Astrocyte (in vitro differentiated cells and primary cell): Measurements from ENCODE around the gene E4F1. TPM values are rescaled to one million over a fixed set of nuclear protein-coding genes. Genes with fewer than 3 reads are reported as not detected.

Experiments
- DNase-seq: peaks from one replicate; pipeline ENCODE4 v3.0.0-alpha.2; 2010; ENCODE audit warnings: low read depth
- FAIRE-seq: peaks from 2 replicates; lab custom pipeline; 2011; peaks lifted over from hg19 to GRCh38; lab: Jason Lieb, UNC
- H2AFZ ChIP-seq: 2 replicates; pipeline ENCODE4 v1.6.0; 2012; ENCODE audit warnings: low read depth, low read length, inconsistent platforms
- H3K27ac ChIP-seq: 2 replicates; pipeline ENCODE4 v1.5.1; 2011; ENCODE audit warnings: low read depth, low read length, inconsistent platforms
- H3K27me3 ChIP-seq: 2 replicates; pipeline ENCODE4 v1.6.0; 2011; ENCODE audit warnings: low read length, inconsistent platforms; ENCODE audit not compliant: insufficient read depth
- H3K36me3 ChIP-seq: 2 replicates; pipeline ENCODE4 v1.5.1; 2011; ENCODE audit warnings: low read length, inconsistent platforms; ENCODE audit not compliant: insufficient read depth
- H3K4me1 ChIP-seq: 2 replicates; pipeline ENCODE4 v1.5.1; 2011; ENCODE audit warnings: low read length, inconsistent platforms; ENCODE audit not compliant: insufficient read depth
- H3K4me2 ChIP-seq: 2 replicates; pipeline ENCODE4 v1.6.0; 2012; ENCODE audit warnings: low read length, inconsistent platforms
- H3K4me3 ChIP-seq: 2 replicates; pipeline ENCODE4 v1.5.1; 2011; ENCODE audit warnings: low read depth, mild to moderate bottlenecking, low read length, inconsistent platforms; ENCODE audit not compliant: insufficient read depth
- H3K79me2 ChIP-seq: 2 replicates; pipeline ENCODE4 v1.6.0; 2012; ENCODE audit warnings: mild to moderate bottlenecking, low read length, inconsistent platforms; ENCODE audit not compliant: insufficient read depth
- H3K9ac ChIP-seq: 2 replicates; pipeline ENCODE4 v1.6.0; 2012; ENCODE audit warnings: mild to moderate bottlenecking, low read length, inconsistent platforms
- H3K9me3 ChIP-seq: 2 replicates; pipeline ENCODE4 v1.5.1; 2012; ENCODE audit warnings: low read depth, mild to moderate bottlenecking, low read length, inconsistent platforms; ENCODE audit not compliant: insufficient read depth
- H4K20me1 ChIP-seq: 2 replicates; pipeline ENCODE4 v1.6.0; 2012; ENCODE audit warnings: low read length, inconsistent platforms; ENCODE audit not compliant: insufficient read depth
- H3K27ac Mint-ChIP-seq: one replicate; pipeline ENCODE4 v1.8.0; 2021; ENCODE audit warnings: mild to moderate bottlenecking, mixed read lengths; ENCODE audit not compliant: unreplicated experiment
- H3K27me3 Mint-ChIP-seq: one replicate; pipeline ENCODE4 v1.8.0; 2021; ENCODE audit warnings: low read depth, mixed read lengths; ENCODE audit not compliant: unreplicated experiment
- H3K36me3 Mint-ChIP-seq: one replicate; pipeline ENCODE4 v1.8.0; 2021; ENCODE audit warnings: low read depth, mixed read lengths; ENCODE audit not compliant: unreplicated experiment
- H3K4me1 Mint-ChIP-seq: one replicate; pipeline ENCODE4 v1.8.0; 2021; ENCODE audit warnings: low read depth, mixed read lengths; ENCODE audit not compliant: unreplicated experiment
- H3K4me3 Mint-ChIP-seq: one replicate; pipeline ENCODE4 v1.8.0; 2021; ENCODE audit warnings: mild to moderate bottlenecking, moderate library complexity, mixed read lengths; ENCODE audit not compliant: unreplicated experiment
- H3K9me3 Mint-ChIP-seq: one replicate; pipeline ENCODE4 v1.8.0; 2021; ENCODE audit warnings: mild to moderate bottlenecking, mixed read lengths; ENCODE audit not compliant: unreplicated experiment
- EZH2 ChIP-seq: IDR thresholded peaks from 2 replicates; pipeline ENCODE4 v1.6.1; 2012; ENCODE audit warnings: mild to moderate bottlenecking, low read length, inconsistent platforms; ENCODE audit not compliant: insufficient read depth
- total RNA-seq: library from RNA; stranded (reverse); gene quantifications from 2 replicates; pipeline ENCODE4 v1.2.1, GENCODE V29; 2021
- TF ChIP-seq, protein P1 (sequence below): IDR thresholded peaks from 2 replicates; pipeline ENCODE4 v1.5.1; 2011; ENCODE audit warnings: low read depth, mild to moderate bottlenecking, inconsistent platforms, low read length, moderate library complexity; ENCODE audit not compliant: insufficient read depth

The E4F1 gene
- total RNA-seq, 1 donor from 2014 or later: 22.8 TPM

- H3K4me1 Mint-ChIP-seq: no peaks in the 10 kb centered on the region
- peaks cover 3% of the 10 kb centered on the region for H3K27me3 Mint-ChIP-seq
- H3K4me1 ChIP-seq: no peaks in the 10 kb centered on the region
- H3K27ac Mint-ChIP-seq: no peak overlapping the region
- no peaks in the 10 kb centered on the region for H3K9me3 ChIP-seq
- H4K20me1 ChIP-seq: no peaks in the 10 kb centered on the region
- H3K27me3 ChIP-seq: no peaks in the 10 kb centered on the region
- no peak for FAIRE-seq
- no peak overlapping the region for H3K4me3 Mint-ChIP-seq
- no peaks in the 10 kb centered on the region for H3K9me3 Mint-ChIP-seq
- H3K79me2 ChIP-seq: no peaks in the 10 kb centered on the region
- DNase-seq: no peak
- peaks cover 2% of the 10 kb centered on the region for H3K36me3 Mint-ChIP-seq
- no peaks in the 10 kb centered on the region for H3K36me3 ChIP-seq
- H3K4me2 ChIP-seq: no peak overlapping the region
- TF ChIP-seq, protein P1, sequence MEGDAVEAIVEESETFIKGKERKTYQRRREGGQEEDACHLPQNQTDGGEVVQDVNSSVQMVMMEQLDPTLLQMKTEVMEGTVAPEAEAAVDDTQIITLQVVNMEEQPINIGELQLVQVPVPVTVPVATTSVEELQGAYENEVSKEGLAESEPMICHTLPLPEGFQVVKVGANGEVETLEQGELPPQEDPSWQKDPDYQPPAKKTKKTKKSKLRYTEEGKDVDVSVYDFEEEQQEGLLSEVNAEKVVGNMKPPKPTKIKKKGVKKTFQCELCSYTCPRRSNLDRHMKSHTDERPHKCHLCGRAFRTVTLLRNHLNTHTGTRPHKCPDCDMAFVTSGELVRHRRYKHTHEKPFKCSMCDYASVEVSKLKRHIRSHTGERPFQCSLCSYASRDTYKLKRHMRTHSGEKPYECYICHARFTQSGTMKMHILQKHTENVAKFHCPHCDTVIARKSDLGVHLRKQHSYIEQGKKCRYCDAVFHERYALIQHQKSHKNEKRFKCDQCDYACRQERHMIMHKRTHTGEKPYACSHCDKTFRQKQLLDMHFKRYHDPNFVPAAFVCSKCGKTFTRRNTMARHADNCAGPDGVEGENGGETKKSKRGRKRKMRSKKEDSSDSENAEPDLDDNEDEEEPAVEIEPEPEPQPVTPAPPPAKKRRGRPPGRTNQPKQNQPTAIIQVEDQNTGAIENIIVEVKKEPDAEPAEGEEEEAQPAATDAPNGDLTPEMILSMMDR: no peak
- no peak for TF ChIP-seq EZH2
- H3K9ac ChIP-seq: no peak overlapping the region
- no peak overlapping the region for H3K4me3 ChIP-seq
- H2AFZ ChIP-seq: no peak overlapping the region
- H3K27ac ChIP-seq: no peak overlapping the region
These were observed 39.0 kb upstream of the E4F1 start for GRCh38 chr16:2184346-2184745.

DNA sequence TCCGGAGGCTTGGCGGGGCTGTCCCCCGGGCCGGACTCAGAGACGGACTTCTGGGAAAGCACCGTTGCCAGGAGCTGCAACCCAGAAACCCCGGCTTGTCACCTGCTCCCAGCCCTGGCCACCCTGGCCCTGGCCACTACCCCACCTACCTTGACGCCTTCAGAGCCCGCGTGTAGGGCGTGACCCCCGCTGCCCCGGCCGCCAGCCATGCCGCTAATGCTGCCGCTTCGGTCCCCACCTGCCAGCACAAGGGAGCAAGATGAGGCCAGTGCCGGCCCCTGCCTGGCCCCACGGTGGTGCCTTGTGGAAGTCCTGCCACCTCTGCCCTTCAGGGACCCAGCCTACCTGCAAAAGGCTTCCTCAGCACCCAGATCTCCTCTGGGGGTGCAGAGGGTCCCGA lies 38.4 kb upstream of the E4F1 start:
- Mint-ChIP-seq H3K27me3 (peaks cover 3% of the 10 kb centered on the region), H3K27ac (no peak overlapping the region), H3K4me1 (no peaks in the 10 kb centered on the region), H3K36me3 (peaks cover 2% of the 10 kb centered on the region), H3K4me3 (no peak overlapping the region), H3K9me3 (no peaks in the 10 kb centered on the region)
- no peak overlapping the region for H3K27ac ChIP-seq
- no peaks in the 10 kb centered on the region for H4K20me1 ChIP-seq
- H3K27me3 ChIP-seq: no peaks in the 10 kb centered on the region
- H3K4me2 ChIP-seq: no peak overlapping the region
- TF ChIP-seq EZH2: no peak
- TF ChIP-seq, protein P1: no peak
- DNase-seq: no peak
- no peaks in the 10 kb centered on the region for H3K4me1 ChIP-seq
- no peak overlapping the region for H3K4me3 ChIP-seq
- no peak for FAIRE-seq
- no peaks in the 10 kb centered on the region for H3K9me3 ChIP-seq
- H3K79me2 ChIP-seq: no peaks in the 10 kb centered on the region
- H3K9ac ChIP-seq: no peak overlapping the region
- no peaks in the 10 kb centered on the region for H3K36me3 ChIP-seq
- no peak overlapping the region for H2AFZ ChIP-seq

- no peak overlapping the region for H2AFZ ChIP-seq
- H3K9me3 ChIP-seq: no peaks in the 10 kb centered on the region
- no peaks in the 10 kb centered on the region for H4K20me1 ChIP-seq
- H3K4me3 Mint-ChIP-seq: no peak overlapping the region
- TF ChIP-seq, protein P1: no peak
- no peak for TF ChIP-seq EZH2
- H3K9ac ChIP-seq: no peak overlapping the region
- H3K4me1 Mint-ChIP-seq: no peaks in the 10 kb centered on the region
- DNase-seq (no peak), FAIRE-seq (no peak)
- no peaks in the 10 kb centered on the region for H3K4me1 ChIP-seq
- H3K27me3 Mint-ChIP-seq: peaks cover 3% of the 10 kb centered on the region
- H3K27me3 ChIP-seq: no peaks in the 10 kb centered on the region
- H3K9me3 Mint-ChIP-seq: no peaks in the 10 kb centered on the region
- H3K4me2 ChIP-seq: no peak overlapping the region
- no peak overlapping the region for H3K27ac ChIP-seq
- peaks cover 2% of the 10 kb centered on the region for H3K36me3 Mint-ChIP-seq
- H3K79me2 ChIP-seq: no peaks in the 10 kb centered on the region
- H3K4me3 ChIP-seq: no peak overlapping the region
- H3K36me3 ChIP-seq: no peaks in the 10 kb centered on the region
- peak overlapping the region; percentile 75 for H3K27ac Mint-ChIP-seq
These were observed 37.3 kb upstream of the E4F1 start for GRCh38 chr16:2186064-2186463.
